ENCODE results near the gene ZNF532. TPM values are rescaled to one million over a fixed set of nuclear protein-coding genes. Genes with fewer than 3 reads are reported as not detected.

Gene ZNF532
- total RNA-seq, 1 experiment from 2014 or later = 118 TPM

DNA sequence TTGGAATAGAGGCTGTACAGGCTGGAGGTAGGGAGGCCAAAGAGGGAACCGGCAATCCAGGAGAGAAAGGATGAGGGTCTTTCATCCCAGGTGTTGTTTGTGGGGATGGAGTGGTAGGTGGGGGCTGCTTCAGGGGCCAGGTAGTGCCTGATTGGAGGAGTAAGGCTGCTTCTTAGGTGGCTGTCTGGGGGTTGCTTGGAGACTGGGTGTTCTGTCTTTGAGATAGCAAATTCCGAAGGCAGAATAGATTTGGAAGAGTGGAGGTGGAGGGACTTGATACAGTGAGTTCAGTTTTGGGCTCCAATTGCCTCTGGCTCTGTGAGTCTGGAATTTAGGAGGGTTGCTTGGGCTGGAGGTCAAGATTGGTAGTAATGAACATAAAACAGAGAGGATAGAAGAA is 5.9 kb downstream of the ZNF532 start:
- TF ChIP-seq EZH2 (IDR thresholded peaks at IDR 0.05; ENCODE audit: borderline replicate concordance, low read depth, low read length, poor library complexity, severe bottlenecking) = no peak
- TF ChIP-seq, protein P1, sequence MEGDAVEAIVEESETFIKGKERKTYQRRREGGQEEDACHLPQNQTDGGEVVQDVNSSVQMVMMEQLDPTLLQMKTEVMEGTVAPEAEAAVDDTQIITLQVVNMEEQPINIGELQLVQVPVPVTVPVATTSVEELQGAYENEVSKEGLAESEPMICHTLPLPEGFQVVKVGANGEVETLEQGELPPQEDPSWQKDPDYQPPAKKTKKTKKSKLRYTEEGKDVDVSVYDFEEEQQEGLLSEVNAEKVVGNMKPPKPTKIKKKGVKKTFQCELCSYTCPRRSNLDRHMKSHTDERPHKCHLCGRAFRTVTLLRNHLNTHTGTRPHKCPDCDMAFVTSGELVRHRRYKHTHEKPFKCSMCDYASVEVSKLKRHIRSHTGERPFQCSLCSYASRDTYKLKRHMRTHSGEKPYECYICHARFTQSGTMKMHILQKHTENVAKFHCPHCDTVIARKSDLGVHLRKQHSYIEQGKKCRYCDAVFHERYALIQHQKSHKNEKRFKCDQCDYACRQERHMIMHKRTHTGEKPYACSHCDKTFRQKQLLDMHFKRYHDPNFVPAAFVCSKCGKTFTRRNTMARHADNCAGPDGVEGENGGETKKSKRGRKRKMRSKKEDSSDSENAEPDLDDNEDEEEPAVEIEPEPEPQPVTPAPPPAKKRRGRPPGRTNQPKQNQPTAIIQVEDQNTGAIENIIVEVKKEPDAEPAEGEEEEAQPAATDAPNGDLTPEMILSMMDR (conservative IDR thresholded peaks at IDR 0.05; ENCODE audit: low read depth, low read length) = no peak
- Histone ChIP-seq H3K36me3 (ENCODE audit: insufficient read depth, low read length, poor library complexity, severe bottlenecking) (peaks cover 56% of the 10 kb centered on the region), H3K4me3 (ENCODE audit: low read depth, low read length, poor library complexity, severe bottlenecking) (no peak overlapping the region), H3K4me1 (ENCODE audit: insufficient read depth, low read length, poor library complexity, severe bottlenecking) (peaks cover 53% of the 10 kb centered on the region), H3K27me3 (replicated peaks; ENCODE audit: insufficient read depth, low read depth, low read length, poor library complexity) (no peaks in the 10 kb centered on the region), H3K27ac (ENCODE audit: low read depth, low read length, poor library complexity, severe bottlenecking) (no peak overlapping the region), H3K9me3 (ENCODE audit: low read depth, low read length, poor library complexity, severe bottlenecking) (peaks cover 8% of the 10 kb centered on the region)
- ChIA-PET CTCF (interaction anchor here (0.6 kb wide), 1 partner anchor 98 kb away, joined by 5 read pairs; no protein-coding TSS in a partner anchor), POLR2A (ENCODE audit: low non-redundant PET) (interaction anchor here (0.6 kb wide), 1 partner anchor 200 kb away, joined by 3 read pairs; the partner anchor contains the start of gene MALT1)
- no peak for DNase-seq (ENCODE audit: low spot score)
- no TSS peak for BruUV-seq (replicated peaks)
- intact Hi-C loops (cut with micrococcal nuclease; ENCODE audit: unreplicated experiment) = no loop called here

DNA sequence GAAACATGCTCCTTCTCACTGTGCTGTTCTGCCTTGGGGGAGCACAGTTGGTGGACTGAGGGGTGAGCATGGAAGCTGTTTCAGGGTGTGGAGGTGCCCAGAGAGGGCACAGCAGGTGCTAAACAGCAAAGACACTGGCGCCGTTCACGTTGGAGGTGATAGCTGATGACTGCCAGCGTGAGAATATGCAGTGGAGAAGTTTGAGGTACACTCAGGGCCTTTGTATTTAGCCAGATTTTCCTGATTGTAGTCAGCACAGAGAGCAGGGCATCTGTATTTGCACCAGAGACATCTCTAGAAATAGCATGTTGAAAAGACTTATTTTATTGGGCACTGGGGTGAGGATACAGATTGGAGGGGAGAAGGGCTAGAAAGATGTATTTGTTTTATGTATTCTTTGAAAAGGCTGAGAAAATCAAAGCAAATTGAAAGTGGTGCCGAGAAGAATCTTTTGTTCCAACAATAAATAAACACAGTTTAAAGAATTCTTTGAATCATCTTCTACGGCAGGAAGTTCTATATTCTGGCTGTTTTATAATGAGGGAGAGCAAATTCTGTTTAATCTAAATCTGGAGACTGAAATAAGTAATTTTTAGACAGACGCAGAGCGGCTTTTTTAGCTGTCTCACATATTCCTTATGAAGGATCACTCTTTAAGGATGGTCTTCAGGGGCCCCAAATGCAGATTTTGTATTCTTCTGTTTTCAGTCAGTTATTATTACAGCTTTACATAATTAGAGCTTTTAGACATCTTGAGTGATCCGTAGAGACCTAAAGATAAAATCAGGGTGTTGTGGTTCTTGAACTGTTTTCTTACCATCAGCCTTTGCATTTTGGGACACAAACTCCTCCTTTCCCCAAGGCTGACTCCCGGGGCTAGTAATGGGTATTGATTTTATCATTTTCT is 7.1 kb downstream of the ZNF532 start:
- intact Hi-C loops (cut with micrococcal nuclease; ENCODE audit: unreplicated experiment) = no loop called here
- ChIA-PET POLR2A (ENCODE audit: low non-redundant PET) (interaction anchor here (0.6 kb wide), 1 partner anchor 180 kb away, joined by 20 read pairs; no protein-coding TSS in a partner anchor), CTCF (no interaction called here)
- BruUV-seq (replicated peaks) = no TSS peak
- H3K27ac ChIP-seq (ENCODE audit: low read depth, low read length, poor library complexity, severe bottlenecking) = peak overlapping the region; percentile 16
- peaks cover 41% of the 10 kb centered on the region for H3K4me1 ChIP-seq (ENCODE audit: insufficient read depth, low read length, poor library complexity, severe bottlenecking)
- H3K9me3 ChIP-seq (ENCODE audit: low read depth, low read length, poor library complexity, severe bottlenecking) = peaks cover 8% of the 10 kb centered on the region
- no peak for TF ChIP-seq EZH2 (IDR thresholded peaks at IDR 0.05; ENCODE audit: borderline replicate concordance, low read depth, low read length, poor library complexity, severe bottlenecking)
- TF ChIP-seq, protein P1 (conservative IDR thresholded peaks at IDR 0.05; ENCODE audit: low read depth, low read length) = no peak
- H3K4me3 ChIP-seq (ENCODE audit: low read depth, low read length, poor library complexity, severe bottlenecking) = no peak overlapping the region
- no peak for DNase-seq (ENCODE audit: low spot score)
- H3K27me3 ChIP-seq (replicated peaks; ENCODE audit: insufficient read depth, low read depth, low read length, poor library complexity) = no peaks in the 10 kb centered on the region
- peaks cover 60% of the 10 kb centered on the region for H3K36me3 ChIP-seq (ENCODE audit: insufficient read depth, low read length, poor library complexity, severe bottlenecking)

DNA sequence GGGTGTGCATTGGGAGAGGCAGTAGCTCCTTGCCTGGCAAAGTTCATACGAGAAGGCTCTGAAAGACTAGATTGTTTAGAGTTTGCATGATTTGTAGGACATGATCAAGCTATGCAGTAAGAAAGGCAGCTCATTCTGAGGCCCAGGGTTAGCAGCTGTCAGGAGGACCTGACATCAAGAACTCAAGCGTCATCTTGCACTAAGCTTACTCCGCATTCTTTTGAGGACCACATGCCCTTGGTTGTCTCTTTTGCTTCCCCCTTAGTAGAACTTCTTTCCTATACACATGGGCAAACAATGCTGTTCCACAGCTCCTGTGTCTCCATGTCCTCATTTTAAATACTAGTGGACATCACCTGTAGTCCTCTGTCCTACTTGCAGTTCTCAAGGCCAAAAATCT is 14.0 kb downstream of the ZNF532 start:
- intact Hi-C loops (cut with micrococcal nuclease; ENCODE audit: unreplicated experiment) = no loop called here

More for the DNA sequence above, 14.0 kb downstream of the ZNF532 start:
- Histone ChIP-seq H3K4me3 (ENCODE audit: low read depth, low read length, poor library complexity, severe bottlenecking) (no peak overlapping the region), H3K4me1 (ENCODE audit: insufficient read depth, low read length, poor library complexity, severe bottlenecking) (no peaks in the 10 kb centered on the region), H3K36me3 (ENCODE audit: insufficient read depth, low read length, poor library complexity, severe bottlenecking) (peaks cover 48% of the 10 kb centered on the region), H3K9me3 (ENCODE audit: low read depth, low read length, poor library complexity, severe bottlenecking) (no peaks in the 10 kb centered on the region), H3K27ac (ENCODE audit: low read depth, low read length, poor library complexity, severe bottlenecking) (no peak overlapping the region), H3K27me3 (replicated peaks; ENCODE audit: insufficient read depth, low read depth, low read length, poor library complexity) (no peaks in the 10 kb centered on the region)
- ChIA-PET CTCF (no interaction called here), POLR2A (ENCODE audit: low non-redundant PET) (no interaction called here)
- TF ChIP-seq, protein P1 (conservative IDR thresholded peaks at IDR 0.05; ENCODE audit: low read depth, low read length) = no peak
- TF ChIP-seq EZH2 (IDR thresholded peaks at IDR 0.05; ENCODE audit: borderline replicate concordance, low read depth, low read length, poor library complexity, severe bottlenecking) = no peak
- BruUV-seq (replicated peaks) = no TSS peak
- DNase-seq (ENCODE audit: low spot score) = no peak
